Prostate gland (tissue), 2 donors: Measurements from ENCODE around the gene NOL7.

Source experiments
- CTCF ChIP-seq, 4 experiments: fragments of 200-600 bp in 2 of 4; fragments of 450-650 bp in 2 of 4; sonication (generic) in 2 of 4; IDR thresholded peaks; 1 replicate in 3 of 4; 2 replicates in 1 of 4; pipeline ENCODE4 v1.5.1; 2016 to 2019; ENCODE audit warnings: antibody characterized with exemption in 4 of 4, mild to moderate bottlenecking in 2 of 4, moderate library complexity in 2 of 4
- POLR2A ChIP-seq: fragments of 450-650 bp; IDR thresholded peaks from one replicate; pipeline ENCODE4 v1.6.1; 2016; ENCODE audit warnings: antibody characterized with exemption, mild to moderate bottlenecking

- no peak for TF ChIP-seq POLR2A
- no peak for TF ChIP-seq CTCF (IDR thresholded peaks at IDR 0.05)
These were observed 23.5 kb downstream of the NOL7 start for GRCh38 chr6:13638626-13639025.
